ENCODE data around the gene ARMC3. TPM values are rescaled to one million over a fixed set of nuclear protein-coding genes. Genes with fewer than 3 reads are reported as not detected.

The ARMC3 gene
- polyA plus RNA-seq, 3 donors, result not detected

DNA sequence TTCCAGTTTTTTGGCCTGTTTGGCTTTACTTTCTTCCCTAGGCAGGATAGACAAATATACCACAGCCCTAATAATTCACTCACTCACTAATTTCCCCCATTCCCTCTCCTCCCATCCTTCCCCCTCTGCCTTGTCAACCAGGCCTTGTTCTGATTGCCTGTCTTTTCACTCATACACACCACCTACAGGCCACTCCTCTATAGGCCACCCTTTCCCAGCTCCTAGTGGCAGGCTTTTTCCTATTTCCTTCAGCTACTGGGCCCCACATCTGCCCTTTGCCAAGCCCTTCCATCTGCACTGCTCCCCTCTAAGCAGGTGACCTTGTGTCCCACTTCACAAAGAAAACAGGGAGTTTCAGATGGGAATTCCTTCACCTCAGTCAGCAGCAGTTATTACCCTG lies 107.7 kb downstream of the ARMC3 start:
- intact Hi-C loops (cut with micrococcal nuclease), result no loop called here
- H3K9me3 Mint-ChIP-seq, result peaks cover 0 to 4% (median 1%) of the 10 kb centered on the region in 7 donors
- H3K27me3 Mint-ChIP-seq (ENCODE audit: low read depth in 3 of 3), result peaks cover 2 to 5% (median 5%) of the 10 kb centered on the region in 3 donors
- H3K4me3 Mint-ChIP-seq, result no peak overlapping the region
- no peaks in the 10 kb centered on the region for H3K9me3 ChIP-seq (replicated peaks in 1 of 2; ENCODE audit: control insufficient read depth in 1 of 2, insufficient read depth in 1 of 2, low read length in 2 of 2)
- H3K27ac ChIP-seq (ENCODE audit: low read depth in 1 of 2, low read length in 2 of 2), result no peak overlapping the region
- no peak overlapping the region for H2AFZ ChIP-seq (ENCODE audit: insufficient read depth, low read depth, low read length, poor library complexity, severe bottlenecking)
- no peak overlapping the region for H3K9ac ChIP-seq (ENCODE audit: insufficient read depth, low read length, poor library complexity, severe bottlenecking)
- H3K4me2 ChIP-seq (replicated peaks; ENCODE audit: extremely low read depth, low read length, poor library complexity, severe bottlenecking), result no peak overlapping the region
- H3K36me3 Mint-ChIP-seq, result no peaks in the 10 kb centered on the region
- TF ChIP-seq, protein P1, sequence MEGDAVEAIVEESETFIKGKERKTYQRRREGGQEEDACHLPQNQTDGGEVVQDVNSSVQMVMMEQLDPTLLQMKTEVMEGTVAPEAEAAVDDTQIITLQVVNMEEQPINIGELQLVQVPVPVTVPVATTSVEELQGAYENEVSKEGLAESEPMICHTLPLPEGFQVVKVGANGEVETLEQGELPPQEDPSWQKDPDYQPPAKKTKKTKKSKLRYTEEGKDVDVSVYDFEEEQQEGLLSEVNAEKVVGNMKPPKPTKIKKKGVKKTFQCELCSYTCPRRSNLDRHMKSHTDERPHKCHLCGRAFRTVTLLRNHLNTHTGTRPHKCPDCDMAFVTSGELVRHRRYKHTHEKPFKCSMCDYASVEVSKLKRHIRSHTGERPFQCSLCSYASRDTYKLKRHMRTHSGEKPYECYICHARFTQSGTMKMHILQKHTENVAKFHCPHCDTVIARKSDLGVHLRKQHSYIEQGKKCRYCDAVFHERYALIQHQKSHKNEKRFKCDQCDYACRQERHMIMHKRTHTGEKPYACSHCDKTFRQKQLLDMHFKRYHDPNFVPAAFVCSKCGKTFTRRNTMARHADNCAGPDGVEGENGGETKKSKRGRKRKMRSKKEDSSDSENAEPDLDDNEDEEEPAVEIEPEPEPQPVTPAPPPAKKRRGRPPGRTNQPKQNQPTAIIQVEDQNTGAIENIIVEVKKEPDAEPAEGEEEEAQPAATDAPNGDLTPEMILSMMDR (IDR thresholded peaks at IDR 0.05), result no peak
- peaks cover 0 to 5% of the 10 kb centered on the region in 2 donors for H3K27me3 ChIP-seq (ENCODE audit: control insufficient read depth in 2 of 2, insufficient read depth in 2 of 2, low read length in 2 of 2)
- H3K36me3 ChIP-seq (replicated peaks in 1 of 2; ENCODE audit: control insufficient read depth in 1 of 2, insufficient read depth in 2 of 2, low read length in 2 of 2), result no peaks in the 10 kb centered on the region
- H4K20me1 ChIP-seq (ENCODE audit: insufficient read depth, low read length), result no peaks in the 10 kb centered on the region
- no peak overlapping the region for H3K4me3 ChIP-seq (replicated peaks in 1 of 3; ENCODE audit: low read depth in 2 of 3, low read length in 3 of 3)
- no peaks in the 10 kb centered on the region for H3K4me1 Mint-ChIP-seq
- H3K27ac Mint-ChIP-seq, result no peak overlapping the region
- no peaks in the 10 kb centered on the region for H3K79me2 ChIP-seq (ENCODE audit: insufficient read depth, low read length)
- no peaks in the 10 kb centered on the region for H3K4me1 ChIP-seq (ENCODE audit: control insufficient read depth in 1 of 2, insufficient read depth in 2 of 2, low read length in 2 of 2)
- no peak for DNase-seq

DNA sequence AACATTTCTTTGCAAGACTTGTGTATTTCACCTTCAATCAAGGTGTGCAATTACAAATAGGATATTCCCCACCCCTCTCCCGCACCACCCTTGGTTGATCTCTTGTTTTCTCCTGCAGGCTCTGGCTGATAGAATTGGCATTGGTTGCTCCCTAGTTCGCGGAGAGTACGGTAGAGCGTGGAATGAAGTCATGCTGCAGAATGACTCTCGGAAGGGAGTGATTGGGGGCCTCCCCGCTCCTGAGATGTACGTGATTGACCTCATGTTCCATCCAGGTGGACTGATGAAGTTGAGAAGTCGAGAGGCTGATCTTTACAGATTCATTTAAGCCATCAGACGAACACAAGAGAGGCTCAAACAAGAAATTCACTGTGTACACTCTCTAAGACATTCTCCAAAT lies 109.3 kb downstream of the ARMC3 start:
- Mint-ChIP-seq H3K4me3 (no peak overlapping the region), H3K4me1 (no peaks in the 10 kb centered on the region), H3K36me3 (no peaks in the 10 kb centered on the region), H3K9me3 (peaks cover 0 to 4% (median 1%) of the 10 kb centered on the region in 7 donors), H3K27me3 (ENCODE audit: low read depth in 3 of 3) (peaks cover 2 to 8% (median 5%) of the 10 kb centered on the region in 3 donors), H3K27ac (no peak overlapping the region)
- no peak overlapping the region for H3K4me2 ChIP-seq (replicated peaks; ENCODE audit: extremely low read depth, low read length, poor library complexity, severe bottlenecking)
- no peaks in the 10 kb centered on the region for H3K9me3 ChIP-seq (replicated peaks in 1 of 2; ENCODE audit: control insufficient read depth in 1 of 2, insufficient read depth in 1 of 2, low read length in 2 of 2)
- peaks cover 0 to 2% of the 10 kb centered on the region in 2 donors for H3K27me3 ChIP-seq (ENCODE audit: control insufficient read depth in 2 of 2, insufficient read depth in 2 of 2, low read length in 2 of 2)
- no peaks in the 10 kb centered on the region for H3K36me3 ChIP-seq (replicated peaks in 1 of 2; ENCODE audit: control insufficient read depth in 1 of 2, insufficient read depth in 2 of 2, low read length in 2 of 2)
- no peak for DNase-seq
- H3K4me1 ChIP-seq (ENCODE audit: control insufficient read depth in 1 of 2, insufficient read depth in 2 of 2, low read length in 2 of 2), result no peaks in the 10 kb centered on the region
- no peaks in the 10 kb centered on the region for H3K79me2 ChIP-seq (ENCODE audit: insufficient read depth, low read length)
- no peak overlapping the region for H3K4me3 ChIP-seq (replicated peaks in 1 of 3; ENCODE audit: low read depth in 2 of 3, low read length in 3 of 3)
- H4K20me1 ChIP-seq (ENCODE audit: insufficient read depth, low read length), result no peaks in the 10 kb centered on the region
- H3K27ac ChIP-seq (ENCODE audit: low read depth in 1 of 2, low read length in 2 of 2), result no peak overlapping the region
- H3K9ac ChIP-seq (ENCODE audit: insufficient read depth, low read length, poor library complexity, severe bottlenecking), result no peak overlapping the region
- intact Hi-C loops (cut with micrococcal nuclease), result no loop called here
- H2AFZ ChIP-seq (ENCODE audit: insufficient read depth, low read depth, low read length, poor library complexity, severe bottlenecking), result no peak overlapping the region
- TF ChIP-seq, protein P1 (IDR thresholded peaks at IDR 0.05), result no peak
- 89% methylated on average over 6 of the region's 10 CpGs for WGBS (ENCODE audit: insufficient coverage)
